ENCODE data around the gene MEST.
"Not testable (repeated sequence)": the region's sequence is repeated elsewhere in the genome, so short reads cannot be mapped to it uniquely, and the experiment has no call there.

The MEST gene

GRCh38 chr7:130523519-130524125 lies 31.7 kb downstream of the MEST start:
- DNase-seq (ENCODE audit: low read depth): not testable (repeated sequence)

GRCh38 chr7:130524628-130525027 lies 32.7 kb downstream of the MEST start:
- DNase-seq (ENCODE audit: low read depth): no peak

- DNase-seq (ENCODE audit: low read depth): not testable (repeated sequence)
Observed at GRCh38 chr7:130527752-130528355, 36.0 kb downstream of the MEST start.

GRCh38 chr7:130529417-130529816 lies 37.5 kb downstream of the MEST start:
- DNase-seq (ENCODE audit: low read depth): no peak

- DNase-seq (ENCODE audit: low read depth): not testable (repeated sequence)
Observed at GRCh38 chr7:130537894-130538293, 46.0 kb downstream of the MEST start.

- not testable (repeated sequence) for DNase-seq (ENCODE audit: low read depth)
Observed at GRCh38 chr7:130541287-130541686, 49.4 kb downstream of the MEST start.

- DNase-seq (ENCODE audit: low read depth): not testable (repeated sequence)
Observed at GRCh38 chr7:130542297-130542696, 50.4 kb downstream of the MEST start.

- DNase-seq (ENCODE audit: low read depth): no peak
Observed at GRCh38 chr7:130543487-130544010, 51.7 kb downstream of the MEST start.

GRCh38 chr7:130544356-130544755 lies 52.5 kb downstream of the MEST start:
- DNase-seq (ENCODE audit: low read depth): no peak

- DNase-seq (ENCODE audit: low read depth): no peak
Observed at GRCh38 chr7:130553398-130554029, 61.6 kb downstream of the MEST start.

GRCh38 chr7:130554481-130554880 lies 62.6 kb downstream of the MEST start:
- DNase-seq (ENCODE audit: low read depth): no peak
